Heart left ventricle (tissue), 13 donors: ENCODE measurements around the gene KCNS3.

Experiments
- CTCF ChIP-seq, 12 donors: fragments of 200-600 bp; sonication (generic) in 4 of 12; IDR thresholded peaks; one replicate each; pipeline versions ENCODE4 v1.5.0 to v1.8.0; 2018 to 2022; ENCODE audit warnings: antibody characterized with exemption in 12 of 12, mild to moderate bottlenecking in 5 of 12
- POLR2A ChIP-seq, 2 donors: fragments of 450-650 bp; IDR thresholded peaks; one replicate each; pipeline ENCODE4 v1.6.1; 2017; ENCODE audit warnings: antibody characterized with exemption in 2 of 2, mild to moderate bottlenecking in 2 of 2, moderate library complexity in 2 of 2
- donor health status: ischemic (EF 13 %, LVEDD 7.1; RV severe dilation, severe dysfunction).
- donor health status: DM: no; HTN: yes; CAD: no.
- donor health status: DM: no; HTN: no; CAD: no.
- donor health status: ischemic (EF 25% LVEDD 6.9; RV normal size, moderate dysfunction).
- donor health status: ischemic (EF 25% LVEDD 5.7; RV mildly dilated, moderate dysfunction).
- donor health status: ischemic (EF 35%, LVEDD 5.7; RV mildly dilated, moderate dysfunction).
- donor health status: nonischemic (EF 11% LVEDD 7.7; RV severe dilation, severe dysfunction).
- donor health status: DM: yes; HTN: yes; CAD: no.
- donor health status: PGD.
- donor health status: ischemic (EF 29% LVEDD 5.4; RV normal size, mild dysfunction).
- donor health status: nonischemic (EF 23%, LVEDD 6.1; RV moderate dilation, normal function).

GRCh38 chr2:17969661-17970060 lies 91.2 kb downstream of the KCNS3 start:
- TF ChIP-seq CTCF (IDR thresholded peaks at IDR 0.05) (no peak), POLR2A (IDR thresholded peaks at IDR 0.05) (no peak)
